Measurements from ENCODE around the gene LYZL1.
"Not testable (repeated sequence)": the region's sequence is repeated elsewhere in the genome, so short reads cannot be mapped to it uniquely, and the experiment has no call there.

DNA sequence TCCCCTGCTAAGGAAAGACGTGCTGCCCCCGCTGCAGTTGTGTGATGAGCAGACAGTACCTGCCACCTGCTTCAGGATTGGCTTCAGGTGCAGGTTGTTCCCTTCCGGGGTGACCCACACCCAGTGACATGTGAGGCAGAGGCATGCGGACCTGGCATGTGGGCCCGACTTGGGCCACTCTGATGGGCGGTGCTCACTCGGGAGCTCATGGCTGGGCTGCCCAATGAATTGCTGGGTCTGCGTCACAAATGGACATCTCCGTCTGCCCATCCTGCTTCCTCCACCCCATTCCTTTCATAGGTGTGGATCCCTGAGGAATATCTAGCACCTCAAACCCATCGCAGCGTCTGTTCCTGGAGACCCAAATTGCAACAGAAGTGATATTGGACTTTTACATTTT is 19.3 kb downstream of the LYZL1 start:
- TF ChIP-seq, protein P1, sequence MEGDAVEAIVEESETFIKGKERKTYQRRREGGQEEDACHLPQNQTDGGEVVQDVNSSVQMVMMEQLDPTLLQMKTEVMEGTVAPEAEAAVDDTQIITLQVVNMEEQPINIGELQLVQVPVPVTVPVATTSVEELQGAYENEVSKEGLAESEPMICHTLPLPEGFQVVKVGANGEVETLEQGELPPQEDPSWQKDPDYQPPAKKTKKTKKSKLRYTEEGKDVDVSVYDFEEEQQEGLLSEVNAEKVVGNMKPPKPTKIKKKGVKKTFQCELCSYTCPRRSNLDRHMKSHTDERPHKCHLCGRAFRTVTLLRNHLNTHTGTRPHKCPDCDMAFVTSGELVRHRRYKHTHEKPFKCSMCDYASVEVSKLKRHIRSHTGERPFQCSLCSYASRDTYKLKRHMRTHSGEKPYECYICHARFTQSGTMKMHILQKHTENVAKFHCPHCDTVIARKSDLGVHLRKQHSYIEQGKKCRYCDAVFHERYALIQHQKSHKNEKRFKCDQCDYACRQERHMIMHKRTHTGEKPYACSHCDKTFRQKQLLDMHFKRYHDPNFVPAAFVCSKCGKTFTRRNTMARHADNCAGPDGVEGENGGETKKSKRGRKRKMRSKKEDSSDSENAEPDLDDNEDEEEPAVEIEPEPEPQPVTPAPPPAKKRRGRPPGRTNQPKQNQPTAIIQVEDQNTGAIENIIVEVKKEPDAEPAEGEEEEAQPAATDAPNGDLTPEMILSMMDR (IDR thresholded peaks at IDR 0.05): not testable (repeated sequence)
- not testable (repeated sequence) for TF ChIP-seq POLR2A (IDR thresholded peaks at IDR 0.05)

Measured in ovary (tissue), 3 donors.